NCI-H1436 treated with DMSO at 0.1 percent for 48 hours (cell line): ENCODE measurements around the gene TBC1D4.
"Not testable (repeated sequence)": the region's sequence is repeated elsewhere in the genome, so short reads cannot be mapped to it uniquely, and the experiment has no call there.

Experiments used
- DNase-seq: peaks from one replicate; lab custom pipeline; 2025; lab: John Stamatoyannopoulos, UW

Gene TBC1D4

GRCh38 chr13:75273695-75274094 lies 208.3 kb downstream of the TBC1D4 start:
- not testable (repeated sequence) for DNase-seq

DNA sequence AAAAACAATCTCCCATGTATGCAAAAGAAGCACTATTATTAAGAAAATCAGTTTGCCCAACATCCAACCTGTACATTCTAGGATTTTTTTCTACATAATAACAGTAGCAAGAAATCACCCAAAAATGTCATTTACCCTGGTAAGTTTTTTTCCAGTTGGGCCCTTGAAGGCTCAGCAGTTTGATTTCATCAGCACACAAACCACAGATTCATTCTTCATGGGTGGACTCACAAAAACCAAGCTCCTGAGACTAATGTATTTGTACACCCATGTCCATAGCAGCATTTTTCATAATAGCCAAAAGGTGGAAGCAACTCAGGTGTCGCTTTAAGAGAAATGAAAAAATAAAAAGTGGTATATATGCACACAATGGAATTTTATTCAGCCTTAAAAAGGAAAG lies 210.1 kb downstream of the TBC1D4 start:
- no peak for DNase-seq

DNA sequence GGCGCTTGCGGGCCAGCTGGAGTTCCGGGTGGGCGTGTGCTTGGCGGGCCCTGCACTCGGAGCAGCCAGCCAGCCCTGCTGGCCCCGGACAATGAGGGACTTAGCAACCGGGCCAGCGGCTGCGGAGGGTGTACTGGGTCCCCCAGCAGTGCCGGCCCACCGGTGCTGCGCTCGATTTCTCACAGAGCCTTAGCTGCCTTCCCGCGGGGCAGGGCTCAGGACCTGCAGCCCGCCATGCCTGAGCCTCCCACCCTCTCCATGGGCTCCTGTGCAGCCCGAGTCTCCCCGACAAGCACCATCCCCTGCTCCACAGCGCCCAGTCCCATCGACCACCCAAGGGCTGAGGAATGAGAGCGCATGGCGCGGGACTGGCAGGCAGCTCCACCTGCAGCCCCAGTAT lies 213.5 kb downstream of the TBC1D4 start:
- not testable (repeated sequence) for DNase-seq

DNA sequence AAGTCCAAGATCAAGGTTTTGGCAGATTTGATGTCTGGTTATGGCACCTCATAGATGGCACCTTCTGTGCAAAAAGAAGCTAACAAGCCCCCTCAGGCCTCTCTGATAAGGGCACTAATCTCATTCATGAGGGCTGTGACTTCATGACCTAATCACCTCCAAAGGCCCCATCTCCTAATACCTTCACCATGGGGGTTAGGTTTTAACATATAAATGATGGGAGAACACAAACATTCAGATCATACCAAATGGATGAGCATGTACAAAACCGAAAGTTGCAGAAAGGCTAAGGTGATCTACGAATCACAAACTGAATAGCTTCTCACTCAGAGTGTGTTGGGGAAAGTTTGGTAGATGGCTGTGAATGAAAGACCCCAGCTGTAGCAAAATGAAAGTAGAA lies 217.4 kb downstream of the TBC1D4 start:
- no peak for DNase-seq

DNA sequence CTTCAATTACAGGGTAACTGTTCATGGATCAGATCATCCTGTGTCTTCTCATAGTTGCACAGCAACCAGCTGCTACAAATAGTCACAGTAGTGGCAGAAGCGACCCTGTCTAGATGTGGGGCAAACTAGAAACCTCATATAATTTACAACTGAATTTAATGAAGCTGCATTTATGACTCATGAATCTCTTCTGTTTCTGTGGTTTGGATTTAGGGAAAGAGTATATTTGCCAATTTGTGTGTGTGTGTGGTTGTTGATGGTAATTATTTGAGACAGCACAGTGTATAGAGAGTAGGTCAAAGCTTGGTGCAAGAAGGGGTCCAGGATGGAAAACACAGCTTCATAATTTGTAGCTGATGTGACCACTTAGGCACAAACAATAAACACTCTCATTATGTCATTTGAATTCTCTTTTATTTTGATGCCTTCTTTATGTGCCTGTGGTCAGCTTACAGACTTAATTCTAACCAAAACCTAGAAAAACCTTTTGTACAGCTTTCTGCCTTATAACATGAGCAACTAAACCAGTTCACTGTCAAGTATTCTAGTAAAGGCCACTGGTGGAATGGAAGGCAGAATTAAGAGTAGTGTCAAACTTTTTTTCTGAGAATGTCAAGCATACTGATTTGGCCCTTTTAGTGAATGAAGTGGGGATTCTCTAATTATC lies 218.1 kb downstream of the TBC1D4 start:
- DNase-seq, result no peak

DNA sequence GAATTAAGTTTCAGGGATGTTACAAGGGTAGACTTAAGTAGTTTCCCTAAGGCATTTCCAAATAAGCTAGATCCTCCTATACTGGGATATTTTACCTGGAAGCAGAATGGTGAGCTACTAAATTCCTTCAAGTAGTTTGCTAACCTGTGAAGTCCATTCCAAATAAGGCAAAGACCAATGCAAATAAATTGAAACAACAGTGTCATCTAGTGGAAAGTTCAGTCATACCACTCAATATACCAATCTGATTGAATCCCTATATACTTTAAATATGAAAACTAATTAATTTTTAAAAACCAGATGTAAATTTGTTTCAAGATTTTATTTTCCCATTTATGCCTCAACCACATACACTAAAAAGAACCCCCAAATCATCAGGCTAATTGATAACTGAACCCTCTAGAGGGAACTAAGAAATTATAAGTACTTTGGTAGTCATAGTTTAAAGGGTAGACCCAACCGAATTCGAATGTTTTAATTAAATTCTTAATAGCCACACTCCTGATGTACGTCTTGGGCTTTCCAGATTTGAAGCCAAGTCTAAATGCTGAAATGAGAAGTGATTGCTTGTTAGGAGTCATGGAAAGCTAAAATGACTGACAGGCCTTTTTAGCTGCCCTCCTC lies 223.7 kb downstream of the TBC1D4 start:
- DNase-seq, result no peak

DNA sequence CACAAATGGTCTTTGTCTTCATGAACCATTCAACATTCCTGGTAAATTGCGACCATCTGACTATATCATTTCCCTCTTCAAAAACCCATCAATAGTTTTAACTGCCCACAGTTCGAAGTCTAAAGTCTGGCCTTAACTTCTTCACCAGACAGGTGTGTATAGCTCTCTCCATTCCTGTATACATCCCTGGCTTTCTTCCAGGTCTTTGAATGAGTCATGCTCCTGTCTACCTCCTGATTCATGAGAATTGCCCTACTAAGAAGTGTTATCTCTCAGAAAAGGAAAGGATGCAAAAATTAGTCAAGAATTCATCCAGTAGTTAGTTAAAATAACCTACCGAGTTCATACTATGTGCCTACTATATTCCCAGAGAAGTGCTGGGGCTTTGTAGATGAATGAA lies 225.0 kb downstream of the TBC1D4 start:
- DNase-seq, result no peak

GRCh38 chr13:75255653-75256052 lies 226.3 kb downstream of the TBC1D4 start:
- DNase-seq, result no peak

DNA sequence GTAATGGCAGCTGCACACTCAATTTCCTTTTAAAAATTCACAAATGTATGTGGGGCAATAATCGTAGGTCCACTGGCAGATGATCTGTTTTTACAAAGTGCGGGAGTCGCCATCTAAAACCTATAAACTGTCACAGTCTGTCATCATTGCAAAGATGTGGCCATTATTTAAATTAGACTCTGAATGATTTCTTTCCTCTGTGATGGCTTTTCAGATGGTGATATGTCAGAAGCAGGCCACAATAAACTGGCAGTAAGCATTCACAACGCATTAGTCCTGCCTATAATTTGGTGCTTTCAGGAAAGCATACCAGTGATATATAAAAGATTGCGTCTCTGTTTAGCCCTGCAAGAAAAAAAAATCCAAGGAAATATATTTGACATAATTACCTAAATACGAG lies 226.8 kb downstream of the TBC1D4 start:
- DNase-seq, result no peak

GRCh38 chr13:75251188-75251587 lies 230.8 kb downstream of the TBC1D4 start:
- DNase-seq, result no peak

DNA sequence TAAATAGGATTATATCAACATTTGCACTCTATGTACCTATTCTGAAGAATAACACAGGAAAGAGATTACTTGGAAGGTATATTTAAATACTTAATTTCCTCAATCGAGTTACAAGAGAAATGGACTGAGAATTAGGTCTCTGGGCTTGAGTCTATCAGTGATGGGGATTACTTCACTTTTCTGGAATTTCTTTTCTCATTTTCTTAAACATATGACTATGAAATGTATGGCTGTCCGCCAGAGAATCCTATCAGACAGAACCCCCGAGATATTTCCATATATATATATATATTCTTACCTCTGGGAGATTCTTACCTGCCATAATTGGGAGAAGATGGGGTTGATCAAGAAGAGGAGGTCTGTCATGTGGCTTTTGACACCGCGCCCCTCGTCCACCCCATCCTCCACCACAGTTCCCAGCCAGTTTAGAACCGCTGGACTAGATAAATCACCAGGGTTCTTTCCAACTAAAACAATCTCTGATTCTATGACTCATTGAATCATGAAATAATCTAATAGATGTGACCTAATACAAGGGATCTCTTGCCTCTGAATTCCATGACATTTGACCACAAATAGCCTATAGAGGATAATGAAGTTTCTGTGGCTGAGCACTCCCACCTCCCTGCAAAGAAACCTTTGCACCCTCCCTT lies 231.3 kb downstream of the TBC1D4 start:
- DNase-seq, result no peak

GRCh38 chr13:75245578-75245977 lies 236.4 kb downstream of the TBC1D4 start:
- not testable (repeated sequence) for DNase-seq

DNA sequence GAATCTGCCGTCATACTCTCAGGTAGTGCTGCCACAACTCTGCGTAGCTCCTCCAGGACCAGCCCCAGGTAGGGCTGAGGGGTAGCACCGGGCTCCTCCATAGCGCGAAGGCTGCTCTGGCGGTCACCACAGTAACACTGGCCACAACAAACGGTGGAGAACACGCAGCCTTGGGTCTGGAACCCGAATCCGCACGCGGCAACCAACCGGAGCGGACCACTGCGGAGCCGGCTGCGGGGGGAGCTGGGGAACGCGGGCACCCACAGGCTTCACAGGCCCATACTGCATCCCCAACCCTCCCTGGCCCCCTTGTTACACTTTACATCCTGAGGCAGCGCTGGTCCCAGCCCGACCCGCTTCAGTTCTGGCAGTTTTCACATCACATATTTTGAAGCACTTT lies 241.7 kb downstream of the TBC1D4 start:
- DNase-seq, result not testable (repeated sequence)

DNA sequence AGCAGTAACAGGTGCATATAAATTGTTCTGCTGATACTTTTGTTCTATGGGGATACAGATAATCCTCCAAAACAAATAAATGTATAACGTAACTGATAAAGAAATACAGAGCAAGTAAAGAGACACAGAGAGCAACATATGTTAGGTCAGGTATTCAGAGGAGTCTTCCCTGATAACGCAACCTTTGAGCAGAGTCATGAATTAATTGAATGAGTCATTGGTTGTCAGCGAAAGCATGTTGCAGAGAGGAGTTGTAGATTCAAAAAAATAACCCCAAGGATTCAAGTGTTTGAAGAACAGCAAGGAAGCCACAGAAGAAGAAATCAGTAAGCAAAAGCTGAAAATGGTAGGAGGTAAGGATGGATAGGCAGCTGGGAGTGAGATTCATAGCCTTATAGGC lies 245.2 kb downstream of the TBC1D4 start:
- no peak for DNase-seq
